ENCODE data around the gene SPIRE1.
"Not testable (repeated sequence)": the region's sequence is repeated elsewhere in the genome, so short reads cannot be mapped to it uniquely, and the experiment has no call there.

The SPIRE1 gene

DNA sequence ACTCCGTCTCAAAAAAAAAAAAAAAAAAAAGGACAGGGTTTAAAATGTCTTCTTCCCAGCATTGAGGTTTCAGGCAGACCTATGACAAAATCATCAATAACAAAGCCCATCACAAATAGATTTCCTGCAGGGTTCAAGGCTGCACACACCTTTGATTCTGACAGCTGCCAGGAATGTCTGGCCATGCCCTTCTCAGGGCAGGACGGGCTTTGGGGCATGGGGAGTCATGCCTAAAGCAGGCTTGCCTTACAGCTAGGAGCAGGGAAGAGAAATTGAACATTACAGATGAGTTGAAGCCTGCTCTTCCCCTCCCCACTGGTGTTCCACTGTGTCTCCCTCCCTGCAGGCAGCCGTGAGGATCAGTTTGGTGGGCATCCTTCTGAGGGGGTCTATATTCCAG lies 246.5 kb downstream of the SPIRE1 start:
- no peak for DNase-seq (ENCODE audit: low spot score)

DNA sequence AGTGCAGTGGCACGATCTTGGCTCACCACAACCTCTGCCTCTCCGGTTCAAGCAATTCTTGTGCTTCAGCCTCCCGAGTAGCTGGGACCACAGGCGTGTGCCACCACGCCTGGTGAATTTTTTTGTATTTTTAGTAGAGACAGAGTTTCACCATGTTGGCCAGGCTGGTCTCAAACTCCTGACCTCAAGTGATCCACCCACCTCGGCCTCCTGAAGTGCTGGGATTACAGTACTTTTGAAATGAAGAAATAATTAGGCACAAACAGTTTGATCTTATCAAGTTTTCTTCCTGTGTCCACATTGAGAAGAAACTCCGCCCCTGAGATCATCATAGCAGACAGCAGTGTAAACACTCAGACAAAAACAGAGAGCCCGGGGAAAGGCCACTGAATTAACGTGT lies 247.2 kb downstream of the SPIRE1 start:
- DNase-seq (ENCODE audit: low spot score): not testable (repeated sequence)

DNA sequence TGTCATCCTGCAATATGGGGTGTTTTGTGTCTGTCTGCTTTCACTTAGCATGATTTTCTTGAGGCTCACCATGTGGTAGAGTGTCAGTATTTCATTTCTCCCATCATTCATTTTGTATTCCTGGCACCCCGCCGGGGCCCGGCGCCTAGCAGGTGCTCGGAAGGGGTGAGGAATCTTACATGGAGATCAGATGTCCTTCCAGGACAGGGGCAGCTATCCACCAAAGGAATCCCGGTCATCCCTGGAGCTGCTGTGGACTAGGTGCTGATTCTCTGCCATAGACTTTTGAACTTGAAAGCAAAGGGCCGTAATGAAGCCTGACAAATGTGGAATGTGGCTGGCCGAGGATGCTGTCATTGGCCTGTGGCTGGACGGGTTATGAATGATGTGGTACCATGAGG lies 247.8 kb downstream of the SPIRE1 start:
- no peak for DNase-seq (ENCODE audit: low spot score)

DNA sequence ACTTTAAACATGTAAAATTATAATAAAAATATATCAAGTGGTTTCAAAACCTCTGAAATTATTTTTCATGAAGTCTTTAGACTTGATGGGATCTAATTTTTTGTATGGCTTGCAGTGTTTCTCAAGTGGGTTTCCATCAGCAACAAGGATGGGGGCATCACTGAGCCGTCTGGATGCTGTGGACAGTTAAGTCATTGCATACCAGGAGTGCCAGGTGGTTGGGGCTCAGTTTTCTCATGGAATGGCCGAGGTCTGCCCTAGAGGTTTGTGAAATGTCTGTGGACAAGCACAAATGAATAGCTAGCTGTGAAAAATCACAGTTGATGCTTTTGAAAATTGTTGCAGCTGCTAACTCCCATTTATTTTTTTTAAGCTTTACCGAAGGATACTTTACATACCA lies 248.4 kb downstream of the SPIRE1 start:
- DNase-seq (ENCODE audit: low spot score): no peak

DNA sequence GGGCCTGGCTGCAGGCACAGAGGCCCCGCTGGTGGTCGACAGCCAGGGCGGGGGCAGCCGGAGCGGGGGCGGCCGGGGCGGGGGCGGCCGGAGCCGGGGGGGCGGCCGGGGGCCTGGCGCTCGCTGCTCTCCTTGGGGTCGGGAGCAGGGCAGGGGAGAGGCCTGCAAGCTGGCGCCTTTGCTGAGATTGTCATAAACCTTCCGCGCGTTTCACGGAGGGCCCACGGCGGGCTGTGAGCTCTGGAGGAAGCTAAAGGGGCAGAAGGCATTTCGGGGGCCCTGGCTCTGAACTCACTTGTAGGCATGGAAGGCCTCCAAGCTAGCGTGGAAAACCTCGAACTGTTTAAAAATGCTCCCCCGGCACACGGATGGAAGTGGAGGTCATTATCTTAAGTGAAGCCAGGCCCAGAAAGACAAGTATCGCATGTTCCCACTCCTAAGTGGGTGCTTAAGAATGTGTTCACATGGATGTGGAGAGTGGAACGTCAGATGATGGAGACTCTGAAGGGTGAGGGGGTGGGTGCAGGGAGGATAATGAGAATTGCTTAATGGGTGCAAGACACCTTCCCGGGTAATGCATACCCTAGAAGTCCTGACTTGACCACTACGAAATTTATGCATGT lies 249.5 kb downstream of the SPIRE1 start:
- DNase-seq (ENCODE audit: low spot score): peak; percentile 32

DNA sequence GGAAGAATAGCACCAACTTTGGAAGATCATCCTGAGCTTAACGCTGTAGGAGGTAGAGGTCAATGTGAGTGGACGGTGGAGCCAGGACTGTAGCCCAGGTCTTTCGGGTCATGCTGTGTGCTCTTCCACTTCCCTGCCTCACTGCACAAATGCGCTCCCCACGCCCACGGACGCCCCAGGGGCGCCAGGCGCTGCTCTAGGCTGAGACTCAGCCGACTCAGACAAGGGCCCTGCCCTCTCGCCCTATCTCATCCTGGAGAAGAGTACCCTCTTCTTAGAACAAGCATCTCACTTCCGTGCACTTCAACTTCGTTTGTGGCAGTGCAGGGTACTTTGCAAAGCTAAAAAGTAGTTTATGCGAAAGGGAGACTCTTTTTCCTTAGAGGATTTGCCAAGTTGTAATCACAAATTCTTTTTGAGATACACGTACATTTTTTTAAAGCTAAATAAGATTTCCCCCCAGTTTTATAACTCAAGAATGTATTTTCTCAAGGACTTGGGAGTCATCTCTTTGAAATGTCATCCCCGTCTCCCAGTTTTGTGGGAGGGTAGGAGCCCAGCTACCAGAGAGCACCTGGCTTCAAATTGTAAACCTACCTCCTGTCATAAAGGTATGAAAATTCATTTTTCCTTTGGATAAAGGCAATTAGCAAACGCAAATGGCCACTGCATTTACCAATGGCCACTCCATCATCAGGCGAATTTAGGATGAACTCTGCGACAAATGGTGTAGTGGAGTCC lies 251.4 kb downstream of the SPIRE1 start:
- DNase-seq (ENCODE audit: low spot score): no peak

DNA sequence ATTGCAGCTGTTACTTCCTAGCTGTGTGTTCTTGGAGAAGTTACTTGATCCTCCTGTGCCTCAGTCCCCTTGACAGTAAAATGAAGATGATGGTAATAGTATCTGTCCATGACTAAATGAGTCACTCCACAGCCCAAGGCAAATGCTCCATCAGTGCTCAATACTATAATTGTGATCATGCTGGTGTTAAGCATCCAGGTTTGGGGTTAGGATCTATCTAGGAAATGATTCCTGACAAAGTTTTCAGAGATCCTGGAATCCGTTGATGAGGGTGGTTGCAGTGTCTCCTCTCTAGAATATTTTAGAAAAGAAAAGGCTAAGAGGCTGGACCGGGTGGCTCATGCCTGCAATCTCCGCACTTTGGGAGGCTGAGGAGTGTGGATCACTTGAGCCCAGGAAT lies 252.8 kb downstream of the SPIRE1 start:
- no peak for DNase-seq (ENCODE audit: low spot score)

DNA sequence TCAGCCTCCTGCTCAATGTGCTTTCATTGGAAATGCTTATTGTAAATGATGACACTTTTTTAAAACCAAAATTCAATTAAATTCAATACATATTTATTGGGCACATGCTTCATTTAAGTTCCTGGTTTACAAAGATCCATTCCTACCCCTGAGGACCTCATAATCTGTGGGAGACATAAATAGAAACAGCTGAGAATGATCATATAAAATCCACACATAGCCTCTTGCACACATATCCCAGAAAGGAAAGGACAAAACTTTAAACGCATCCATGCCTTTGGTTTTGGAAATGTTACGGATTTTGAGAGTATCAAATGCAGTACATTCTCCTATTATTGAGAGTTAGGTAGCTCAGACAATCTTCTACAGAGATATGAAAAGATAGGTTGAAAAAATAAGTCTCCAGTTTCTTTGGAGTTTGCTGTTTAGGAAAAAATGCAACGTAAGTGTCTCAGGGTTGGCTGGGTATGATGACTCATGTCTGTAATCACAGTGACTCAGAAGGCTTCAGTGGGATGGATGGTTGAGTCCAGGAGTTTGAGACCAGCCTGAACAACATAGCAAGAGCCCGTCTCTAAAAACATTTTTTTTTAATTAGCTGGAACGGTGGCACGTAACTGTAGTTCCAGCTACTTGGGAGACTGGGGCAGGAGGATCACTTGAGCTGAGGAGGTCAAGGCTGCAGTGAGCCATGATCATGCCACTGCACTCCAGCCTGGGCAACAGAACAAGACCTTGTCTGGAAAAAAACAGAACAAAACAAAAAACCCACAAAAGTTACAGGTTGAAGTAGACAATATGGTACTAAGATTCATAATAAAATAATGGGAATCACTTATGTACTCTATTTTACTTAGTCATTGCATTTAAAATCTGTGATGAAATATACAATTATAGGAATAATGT lies 254.1 kb downstream of the SPIRE1 start:
- peak; percentile 79 for DNase-seq (ENCODE audit: low spot score)

DNA sequence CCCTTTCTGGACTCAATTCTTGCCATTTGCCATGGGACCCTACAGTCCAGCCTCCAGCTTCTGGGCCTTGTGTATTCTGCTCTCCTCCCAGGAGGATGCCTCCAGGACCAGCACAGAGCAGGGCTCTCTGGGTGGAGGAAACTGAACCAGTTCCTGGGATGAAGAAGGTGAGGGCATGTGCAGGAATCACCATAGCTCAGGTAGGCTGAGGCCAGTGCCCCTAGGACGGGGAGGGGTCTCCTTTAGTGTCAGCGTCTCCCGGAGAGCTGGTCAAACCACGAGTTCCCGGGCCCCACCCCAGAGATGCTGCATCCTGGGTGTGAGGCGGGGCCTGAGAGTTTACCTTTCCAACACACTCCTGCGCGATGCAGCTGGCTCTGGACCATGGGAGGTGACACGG lies 256.0 kb downstream of the SPIRE1 start:
- DNase-seq (ENCODE audit: low spot score): no peak

DNA sequence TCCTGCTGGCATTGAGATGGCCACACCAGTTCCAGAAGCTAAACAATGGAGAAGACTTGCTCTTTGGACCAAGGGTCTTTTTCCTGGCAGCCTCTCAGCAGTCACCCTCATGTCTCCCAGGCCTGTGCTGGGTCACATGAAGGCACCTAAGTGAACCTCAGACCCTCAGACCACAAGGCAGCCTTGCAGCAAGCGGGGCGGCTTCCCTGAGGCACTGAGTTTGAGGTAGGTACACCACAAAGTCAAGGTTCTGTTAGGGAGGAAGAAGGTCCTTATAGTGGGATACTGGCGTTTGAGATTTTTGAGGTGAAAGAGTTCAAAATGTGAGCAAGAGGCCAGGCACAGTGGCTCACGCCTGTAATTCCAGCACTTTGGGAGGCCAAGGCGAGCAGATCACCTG lies 258.7 kb downstream of the SPIRE1 start:
- no peak for DNase-seq (ENCODE audit: low spot score)

DNA sequence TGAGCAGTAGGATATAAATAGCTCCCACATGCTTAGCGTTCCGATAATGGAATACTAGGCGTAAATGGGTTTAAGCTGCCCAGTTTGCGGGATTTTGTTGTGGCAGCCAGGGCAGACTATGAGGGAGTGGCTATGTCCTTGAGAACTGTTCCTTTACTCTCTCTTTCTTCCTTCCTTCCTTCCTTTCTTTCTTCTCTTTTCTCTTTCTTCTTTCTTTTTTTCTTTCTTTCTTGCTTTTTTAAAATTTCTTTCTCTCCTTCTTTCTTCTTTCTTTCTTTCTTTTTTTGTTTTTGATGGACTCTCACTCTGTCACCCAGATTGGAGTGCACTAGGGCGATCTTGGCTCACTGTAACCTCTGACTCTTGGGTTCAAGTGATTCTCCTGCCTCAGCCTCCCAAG lies 259.3 kb downstream of the SPIRE1 start:
- no peak for DNase-seq (ENCODE audit: low spot score)

DNA sequence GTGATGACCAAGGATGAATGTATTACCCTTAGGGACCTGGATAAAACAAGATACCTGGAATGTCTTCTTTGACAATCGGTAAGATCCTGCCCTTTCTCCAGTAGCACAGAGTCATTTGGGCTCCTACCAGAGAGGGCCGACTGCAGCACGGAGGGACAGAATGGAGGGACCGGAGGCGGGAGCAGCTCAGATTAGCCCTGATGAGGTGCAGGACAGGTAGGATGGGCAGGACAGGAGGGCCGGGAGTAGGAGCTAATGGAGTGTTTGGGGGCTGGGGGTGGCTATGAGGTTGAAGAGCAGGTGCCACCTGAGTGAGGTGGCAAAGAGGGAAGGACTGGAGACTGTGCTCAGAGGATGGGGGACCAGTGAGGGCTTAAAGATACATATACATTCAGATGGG lies 260.1 kb downstream of the SPIRE1 start:
- no peak for DNase-seq (ENCODE audit: low spot score)

DNA sequence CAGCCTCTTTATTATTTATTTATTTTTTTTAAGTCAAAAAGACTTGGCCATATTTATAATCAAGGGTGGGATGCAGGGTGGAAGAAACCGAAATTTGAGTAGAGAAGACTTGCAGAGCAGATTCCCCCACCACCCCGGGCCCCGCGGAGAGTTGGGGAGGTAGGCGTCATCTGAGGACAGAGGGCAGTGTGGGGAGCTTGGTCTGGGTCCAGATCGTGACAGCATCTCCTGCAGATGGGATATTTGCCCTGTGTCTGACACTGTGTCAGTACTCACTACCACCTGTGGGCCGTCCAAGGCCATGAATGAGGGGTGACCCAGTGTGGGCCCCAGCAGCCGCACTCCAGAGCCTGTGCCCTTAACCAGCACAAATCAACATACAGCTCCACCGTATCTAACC lies 260.7 kb downstream of the SPIRE1 start:
- no peak for DNase-seq (ENCODE audit: low spot score)
